Stomach smooth muscle (tissue), 2 donors: ENCODE measurements around the gene GJD3.

Source experiments
- H3K27ac ChIP-seq: one replicate; pipeline ENCODE4 v1.7.0; 2013; ENCODE audit warnings: mild to moderate bottlenecking, low read length, inconsistent platforms
- H3K27me3 ChIP-seq, 2 donors: one replicate each; pipeline ENCODE4 v1.7.0; 2013; ENCODE audit warnings: low read length in 2 of 2; ENCODE audit not compliant: insufficient read depth in 2 of 2, control insufficient read depth in 1 of 2
- H3K36me3 ChIP-seq, 2 donors: one replicate each; pipeline ENCODE4 v1.7.0; 2013; ENCODE audit warnings: low read length in 2 of 2; ENCODE audit not compliant: control insufficient read depth in 2 of 2, insufficient read depth in 2 of 2
- H3K4me1 ChIP-seq: one replicate; pipeline ENCODE4 v1.7.0; 2013; ENCODE audit warnings: low read length; ENCODE audit not compliant: control insufficient read depth, insufficient read depth
- H3K4me3 ChIP-seq, 2 donors: one replicate each; pipeline ENCODE4 v1.7.0; 2013; ENCODE audit warnings: low read length in 2 of 2
- H3K9ac ChIP-seq, 2 donors: one replicate each; pipeline ENCODE4 v1.7.0; 2013; ENCODE audit warnings: low read length in 2 of 2, mild to moderate bottlenecking in 1 of 2
- H3K9me3 ChIP-seq, 2 donors: one replicate each; pipeline ENCODE4 v1.7.0; 2013; ENCODE audit warnings: low read length in 2 of 2; ENCODE audit not compliant: control insufficient read depth in 2 of 2
- donor health status: healthy.
- donor health status: Pancreatic carcinoma.

The GJD3 gene

DNA sequence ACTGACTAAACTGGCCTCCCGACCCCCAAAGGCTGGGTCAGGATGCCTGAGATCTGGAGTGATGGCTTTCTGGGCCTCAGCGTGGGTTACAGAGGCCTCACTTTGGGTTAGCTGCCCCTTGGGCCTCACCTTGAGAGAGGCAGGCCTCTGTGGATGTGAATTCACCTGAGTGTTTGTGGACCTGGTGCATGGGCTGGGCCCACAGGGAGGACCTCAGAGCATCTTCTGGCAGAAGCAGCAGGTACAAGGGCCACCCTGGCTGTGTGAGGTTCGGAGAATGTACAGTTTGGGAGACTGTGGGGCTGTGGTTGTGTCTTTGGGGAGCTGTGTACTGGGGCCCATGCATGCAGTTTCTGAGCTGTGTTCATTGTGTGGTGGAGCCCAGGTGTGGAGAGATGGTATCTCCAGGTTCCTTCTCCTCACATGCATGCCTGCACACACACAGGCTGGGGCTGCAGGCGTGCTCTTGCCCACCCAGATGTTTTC is 37.2 kb downstream of the GJD3 start:
- Histone ChIP-seq H3K36me3 (peaks cover 0 to 5% of the 10 kb centered on the region in 2 donors), H3K4me3 (no peak overlapping the region), H3K27me3 (no peaks in the 10 kb centered on the region), H3K9ac (no peak overlapping the region), H3K9me3 (no peaks in the 10 kb centered on the region), H3K4me1 (peaks cover 80% of the 10 kb centered on the region), H3K27ac (peak overlapping the region; percentile 46)

DNA sequence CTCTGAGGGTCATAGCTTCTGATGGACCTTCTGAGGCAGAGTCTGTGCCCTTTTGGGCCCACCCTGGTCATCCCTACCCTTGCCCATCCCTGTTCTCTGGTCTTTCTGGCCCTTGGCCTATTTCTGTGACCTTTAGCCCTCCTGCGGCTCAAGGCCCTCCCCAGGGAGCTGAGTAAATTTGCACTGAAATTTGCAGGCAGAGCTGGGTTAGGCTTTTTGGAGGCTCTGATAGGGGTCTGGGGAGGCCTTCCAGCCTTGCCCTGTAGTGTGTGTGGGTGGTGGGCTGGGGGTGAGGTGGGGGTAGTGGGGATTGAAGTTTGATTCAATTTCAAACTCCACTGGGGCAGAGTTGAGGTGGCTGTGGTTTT is 37.7 kb downstream of the GJD3 start:
- Histone ChIP-seq H3K9me3 (no peaks in the 10 kb centered on the region), H3K4me1 (peaks cover 80% of the 10 kb centered on the region), H3K36me3 (peaks cover 0 to 5% of the 10 kb centered on the region in 2 donors), H3K9ac (no peak overlapping the region), H3K4me3 (peak overlapping the region in 1 of 2 donors; percentile 22), H3K27me3 (no peaks in the 10 kb centered on the region), H3K27ac (peak overlapping the region; percentile 46)

DNA sequence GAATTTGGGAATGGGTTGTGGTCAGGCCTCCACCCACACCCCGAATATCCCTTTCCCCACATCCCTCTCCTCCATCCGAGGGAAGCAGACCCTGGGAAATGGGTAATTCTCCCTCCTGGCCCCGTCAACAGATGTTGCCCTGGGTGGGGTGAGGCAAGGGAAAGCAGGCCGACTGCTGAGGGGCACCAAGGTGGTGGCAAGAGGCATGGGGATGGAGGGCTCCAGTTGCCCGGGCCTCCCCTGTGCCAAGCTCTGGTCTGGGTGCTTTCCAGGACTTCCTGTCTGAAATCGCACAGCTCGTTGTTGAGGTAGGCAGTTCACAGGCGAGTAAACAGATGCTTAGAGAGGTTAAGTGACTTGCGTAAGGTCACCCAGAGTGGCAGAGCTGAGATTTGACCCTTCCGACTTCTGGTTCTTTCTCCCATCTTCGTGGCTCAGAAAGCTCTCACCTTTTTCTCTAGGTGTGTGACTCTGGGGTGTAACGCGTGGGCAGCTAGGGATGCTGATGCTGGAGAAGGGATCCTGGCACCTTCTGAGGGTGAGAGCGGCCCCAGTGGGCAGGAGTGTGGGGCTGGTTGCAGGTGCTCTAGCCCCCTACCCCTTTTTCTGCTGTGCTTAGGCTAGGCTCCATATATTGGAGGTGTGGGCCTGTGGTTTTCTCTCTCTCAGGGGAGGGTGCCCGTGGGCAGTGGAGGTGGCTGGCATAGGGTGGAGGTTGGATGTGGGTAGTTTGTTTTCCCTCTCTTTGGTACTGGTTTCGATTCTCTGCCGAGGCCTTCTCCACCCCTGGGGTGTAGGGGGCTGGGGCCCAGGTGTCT is 38.3 kb downstream of the GJD3 start:
- peak overlapping the region in 1 of 2 donors; percentile 29 for H3K4me3 ChIP-seq
- H3K27ac ChIP-seq = peak overlapping the region; percentile 46
- H3K36me3 ChIP-seq = peaks cover 0 to 5% of the 10 kb centered on the region in 2 donors
- no peaks in the 10 kb centered on the region for H3K27me3 ChIP-seq
- H3K9ac ChIP-seq = no peak overlapping the region
- no peaks in the 10 kb centered on the region for H3K9me3 ChIP-seq
- peaks cover 80% of the 10 kb centered on the region for H3K4me1 ChIP-seq

DNA sequence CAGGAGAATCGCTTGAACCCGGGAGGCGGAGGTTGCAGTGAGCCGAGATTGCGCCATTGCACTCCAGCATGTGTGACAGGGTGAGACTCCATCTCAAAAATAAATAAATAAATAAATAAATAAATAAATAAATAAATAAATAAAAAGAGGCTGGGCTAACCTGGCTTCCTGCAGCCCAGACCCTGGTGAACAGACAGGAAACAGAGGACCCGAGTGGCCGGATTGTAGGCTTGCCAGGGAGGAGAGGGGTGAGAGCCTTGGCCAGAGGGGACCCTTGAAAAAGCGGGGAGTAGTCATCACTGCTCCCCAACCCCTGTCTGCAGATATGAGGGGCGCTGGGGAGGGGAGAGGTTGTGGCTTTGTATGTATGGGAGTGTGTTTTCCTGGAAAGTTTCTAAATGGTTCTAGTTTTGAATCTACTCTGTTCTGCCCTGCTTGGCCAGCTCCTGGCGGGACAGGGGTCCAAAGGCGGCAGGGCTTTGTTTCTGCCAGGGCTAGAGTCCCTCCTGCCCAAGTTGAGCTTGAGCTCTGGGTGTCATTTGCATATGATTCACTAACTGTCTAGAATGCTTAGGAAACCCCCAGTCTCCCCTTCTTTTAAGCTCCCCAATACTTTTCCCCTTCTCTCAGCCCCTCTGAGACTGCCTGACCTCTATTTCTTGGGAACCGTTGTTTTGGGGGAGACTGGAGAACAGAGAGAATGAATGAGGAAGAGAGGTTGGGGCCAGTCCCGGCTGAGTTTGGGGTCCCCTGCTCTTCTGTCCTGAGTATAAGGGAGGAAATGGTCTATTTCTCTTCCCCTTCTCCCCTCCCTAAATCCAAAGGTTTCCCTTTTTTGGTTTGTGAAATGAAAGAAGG is 39.2 kb downstream of the GJD3 start:
- Histone ChIP-seq H3K36me3 (no peaks in the 10 kb centered on the region), H3K4me3 (peak overlapping the region in 1 of 2 donors; percentile 29), H3K27me3 (no peaks in the 10 kb centered on the region), H3K27ac (peak overlapping the region; percentile 46), H3K9me3 (no peaks in the 10 kb centered on the region), H3K4me1 (peaks cover 80% of the 10 kb centered on the region), H3K9ac (no peak overlapping the region)

DNA sequence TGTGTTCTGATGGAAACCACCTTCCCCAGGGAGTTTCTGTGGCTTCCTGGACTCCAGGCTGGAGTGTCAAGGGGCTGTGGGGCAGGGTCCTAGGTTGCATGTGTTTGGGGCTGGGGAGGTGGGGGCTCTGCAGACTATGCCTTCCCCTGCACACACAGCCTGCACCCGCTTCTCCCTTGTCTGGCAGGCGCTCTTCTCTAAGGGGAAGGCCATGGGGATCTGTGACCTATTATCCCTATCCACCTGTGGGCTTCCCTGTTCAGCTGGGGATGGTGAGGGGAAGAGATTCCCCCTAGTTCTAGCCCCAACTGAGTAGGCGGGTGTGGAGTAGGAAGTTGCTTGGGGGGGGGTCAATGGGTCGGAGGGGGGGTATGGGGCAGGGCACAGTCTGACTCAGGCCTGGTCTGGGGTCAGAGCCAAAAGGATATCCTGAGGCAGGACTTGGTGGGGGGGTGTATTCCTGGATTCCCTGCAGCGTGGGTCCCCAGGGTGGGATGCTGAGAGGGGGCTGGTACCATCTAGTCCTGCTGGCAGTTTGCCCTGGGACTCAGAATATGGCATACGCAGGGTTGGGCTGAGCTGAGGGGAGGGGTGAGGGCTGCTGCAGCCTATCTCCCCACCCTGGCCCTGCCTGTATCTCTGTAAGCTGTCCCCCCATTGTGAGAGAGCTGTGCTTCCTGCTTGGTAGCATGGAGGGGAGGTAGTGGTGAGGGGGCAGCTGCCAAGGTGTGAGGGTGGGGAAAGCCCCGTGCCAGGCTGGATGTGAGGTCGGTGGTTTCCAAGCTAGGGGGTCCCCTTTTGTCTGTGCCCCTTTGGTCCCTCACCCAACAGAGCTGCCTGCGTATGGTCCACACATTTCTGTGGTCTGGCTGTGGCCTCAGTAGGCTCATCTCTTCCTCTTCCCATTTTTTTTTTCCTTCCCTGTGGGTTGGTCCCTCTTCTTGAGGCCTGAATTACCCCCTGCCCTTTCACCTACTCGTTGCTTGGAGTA is 40.9 kb downstream of the GJD3 start:
- Histone ChIP-seq H3K9me3 (no peaks in the 10 kb centered on the region), H3K27me3 (no peaks in the 10 kb centered on the region), H3K27ac (peak overlapping the region; percentile 91), H3K4me1 (peaks cover 89% of the 10 kb centered on the region), H3K9ac (peak overlapping the region; percentile 62 to 75), H3K36me3 (no peaks in the 10 kb centered on the region), H3K4me3 (peak overlapping the region; percentile 9 to 75)

DNA sequence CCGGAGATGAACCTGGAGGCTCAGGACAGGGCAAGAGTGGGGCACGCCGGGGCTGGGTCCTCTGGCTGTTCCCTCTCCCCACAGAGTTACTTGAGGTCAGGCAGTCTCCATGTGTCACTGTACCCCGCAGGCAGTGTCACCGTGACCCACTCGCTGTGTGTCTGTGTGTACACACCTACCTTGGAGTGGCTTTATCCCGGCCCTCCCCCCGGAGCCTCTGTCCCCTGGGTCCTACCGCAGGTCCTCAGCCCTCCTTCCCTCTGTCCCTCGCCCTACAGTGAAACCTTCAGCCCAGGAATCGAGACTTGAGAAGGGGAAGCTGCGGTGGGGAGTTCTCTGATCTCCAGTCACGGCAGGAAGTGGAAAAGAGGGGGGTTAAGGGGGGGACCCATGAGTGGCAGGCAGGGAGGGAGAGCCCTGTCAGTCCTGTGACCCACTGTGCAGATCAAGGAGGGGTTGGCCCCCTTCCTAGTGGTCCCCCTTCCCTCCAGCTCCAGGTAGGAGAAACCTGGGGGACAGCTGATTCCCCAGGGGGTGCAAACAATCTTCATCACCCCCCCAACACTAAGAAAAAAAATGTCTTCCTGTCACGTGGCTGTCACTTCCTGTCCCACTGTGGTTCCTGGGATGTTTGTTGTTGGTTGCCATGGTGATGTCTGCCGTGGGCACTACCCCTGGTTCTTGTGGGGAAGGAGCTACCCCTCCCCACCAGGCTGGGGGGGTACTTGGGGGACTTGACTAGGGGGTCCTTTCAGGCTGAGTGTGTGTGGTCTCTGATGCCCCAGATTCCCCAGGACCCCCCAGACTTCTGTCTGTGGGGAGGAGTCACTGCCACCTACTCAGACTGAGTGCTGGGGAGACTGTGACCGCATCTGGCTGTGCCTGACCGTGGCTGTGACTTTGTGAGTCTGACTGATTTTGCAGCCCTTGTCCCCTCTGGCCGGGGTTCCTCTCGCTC is 41.9 kb downstream of the GJD3 start:
- H3K4me3 ChIP-seq = peak overlapping the region; percentile 66 to 75
- peak overlapping the region; percentile 62 to 75 for H3K9ac ChIP-seq
- peak overlapping the region; percentile 91 for H3K27ac ChIP-seq
- H3K27me3 ChIP-seq = no peaks in the 10 kb centered on the region
- H3K4me1 ChIP-seq = peaks cover 92% of the 10 kb centered on the region
- H3K9me3 ChIP-seq = no peaks in the 10 kb centered on the region
- H3K36me3 ChIP-seq = no peaks in the 10 kb centered on the region

DNA sequence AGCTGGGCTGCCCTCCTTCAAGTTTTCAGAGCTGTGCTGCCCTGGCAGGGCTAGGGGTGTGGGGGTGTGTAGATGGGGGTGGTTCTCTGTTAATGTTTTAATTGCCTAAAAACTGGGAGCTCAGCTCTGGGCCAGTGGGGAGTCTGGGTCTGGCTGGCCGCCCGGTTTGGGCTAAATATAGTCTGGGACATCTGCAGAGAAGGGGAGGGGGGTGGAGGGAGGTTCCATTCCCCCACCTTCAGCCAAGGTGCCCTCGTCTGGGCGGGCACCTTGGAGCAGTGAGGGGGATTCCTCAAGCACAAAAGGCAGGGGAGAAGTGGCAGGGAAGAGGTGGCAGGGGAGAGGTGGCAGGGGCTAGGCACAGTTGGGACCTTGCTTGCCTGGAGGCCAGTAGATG is 42.6 kb downstream of the GJD3 start:
- Histone ChIP-seq H3K4me3 (peak overlapping the region; percentile 66 to 75), H3K27me3 (no peaks in the 10 kb centered on the region), H3K9ac (peak overlapping the region; percentile 62 to 75), H3K4me1 (peaks cover 93% of the 10 kb centered on the region), H3K36me3 (no peaks in the 10 kb centered on the region), H3K27ac (peak overlapping the region; percentile 91), H3K9me3 (no peaks in the 10 kb centered on the region)

DNA sequence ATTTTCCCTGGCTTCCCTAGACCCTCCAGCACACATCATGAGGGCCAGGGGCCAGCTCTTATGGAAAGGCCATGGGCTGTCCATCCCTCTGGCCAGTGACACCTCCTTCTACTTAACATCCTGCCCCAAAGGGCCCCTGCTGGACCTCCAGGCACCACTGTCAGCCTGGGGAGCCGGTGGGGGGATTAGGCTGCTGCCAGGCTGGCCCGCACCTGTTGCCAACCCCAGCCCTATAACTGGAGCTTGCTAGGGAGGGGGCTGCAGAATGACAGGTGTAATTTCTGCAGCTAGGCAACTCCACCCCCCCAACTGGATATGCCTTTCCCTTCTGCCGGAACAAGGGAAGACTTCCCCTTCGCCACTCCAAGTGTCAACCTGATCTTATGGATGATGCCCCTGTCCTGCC is 43.0 kb downstream of the GJD3 start:
- Histone ChIP-seq H3K9ac (peak overlapping the region in 1 of 2 donors; percentile 62), H3K4me3 (peak overlapping the region; percentile 66 to 75), H3K36me3 (no peaks in the 10 kb centered on the region), H3K4me1 (peaks cover 94% of the 10 kb centered on the region), H3K9me3 (no peaks in the 10 kb centered on the region), H3K27me3 (no peaks in the 10 kb centered on the region), H3K27ac (peak overlapping the region; percentile 91)

DNA sequence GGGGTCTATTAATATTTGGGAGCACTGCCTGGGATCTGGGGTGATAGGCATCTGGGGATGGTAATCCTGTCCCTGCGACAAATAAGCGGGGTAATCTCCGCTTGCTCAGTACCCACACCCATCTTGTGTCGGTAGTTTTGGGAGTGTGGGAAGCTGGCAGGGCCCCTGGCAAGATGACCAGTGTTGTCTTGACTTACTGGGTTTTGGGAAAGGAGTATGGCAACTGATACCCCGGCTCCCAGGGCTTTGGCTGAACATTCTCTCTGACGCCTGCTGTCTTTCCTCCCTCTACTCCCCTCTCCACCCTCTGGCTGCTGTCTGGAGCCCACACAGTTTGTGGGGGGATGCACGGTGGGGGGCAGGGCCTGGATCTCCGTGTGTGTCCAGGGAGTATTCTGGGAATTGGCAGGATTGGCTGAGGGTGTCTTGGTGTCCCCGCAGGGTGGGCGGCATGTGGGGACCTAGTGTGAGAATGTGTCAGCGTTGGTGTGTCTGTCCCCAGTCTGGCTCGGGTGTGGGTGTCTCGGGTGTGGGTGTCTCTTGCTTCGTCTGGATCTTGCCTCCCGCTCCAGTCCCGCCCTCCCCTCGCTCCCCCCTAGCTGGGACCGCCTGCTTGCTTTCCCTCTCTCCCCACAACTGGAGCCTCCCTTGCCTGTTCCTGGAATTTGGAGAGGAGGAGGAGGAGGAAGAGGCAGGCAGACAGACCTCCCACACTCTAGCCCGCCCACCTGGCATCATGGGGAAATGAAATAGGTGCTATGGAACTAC is 43.6 kb downstream of the GJD3 start:
- Histone ChIP-seq H3K9ac (peak overlapping the region; percentile 36 to 62), H3K27me3 (no peaks in the 10 kb centered on the region), H3K36me3 (no peaks in the 10 kb centered on the region), H3K27ac (peak overlapping the region; percentile 91), H3K9me3 (no peaks in the 10 kb centered on the region), H3K4me1 (peaks cover 94% of the 10 kb centered on the region), H3K4me3 (peak overlapping the region; percentile 66 to 75)
